Measurements from ENCODE around the gene NPFF.

The NPFF gene

DNA sequence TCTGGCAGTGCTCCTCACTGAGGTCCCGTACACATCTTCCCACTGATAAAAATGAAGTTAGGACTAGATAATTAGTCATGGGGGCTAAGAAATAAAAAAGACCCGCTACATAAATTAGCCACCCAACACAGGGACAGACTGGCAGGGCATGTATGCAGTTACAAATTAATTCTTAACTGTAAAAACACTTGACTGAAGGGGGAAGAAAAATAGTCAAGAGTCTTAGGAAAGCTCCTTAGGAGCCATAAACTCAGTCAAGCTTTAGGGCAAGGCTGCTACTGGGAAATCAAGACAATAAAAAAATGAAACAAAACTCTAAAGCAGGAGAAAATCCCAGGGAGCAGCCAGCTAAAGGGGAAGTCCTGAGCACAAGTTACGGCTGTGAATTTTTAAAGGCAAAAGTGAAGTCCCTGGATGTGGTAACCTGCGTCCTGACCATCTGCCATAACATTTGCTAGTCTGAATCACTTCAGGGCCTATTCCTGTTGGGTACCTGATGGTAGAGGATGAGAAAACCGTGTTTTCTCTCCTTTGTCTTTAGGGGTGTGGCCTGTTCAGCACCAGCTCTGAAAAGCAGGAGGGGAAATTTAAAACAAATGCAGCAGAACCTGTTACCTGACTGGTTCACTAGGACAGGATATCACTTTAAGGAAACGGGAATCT is 7.5 kb upstream of the NPFF start:
- H3K4me3 ChIP-seq (replicated peaks in 1 of 2; ENCODE audit: low read depth in 2 of 2, low read length in 2 of 2) = no peak overlapping the region
- TF ChIP-seq, protein P1, sequence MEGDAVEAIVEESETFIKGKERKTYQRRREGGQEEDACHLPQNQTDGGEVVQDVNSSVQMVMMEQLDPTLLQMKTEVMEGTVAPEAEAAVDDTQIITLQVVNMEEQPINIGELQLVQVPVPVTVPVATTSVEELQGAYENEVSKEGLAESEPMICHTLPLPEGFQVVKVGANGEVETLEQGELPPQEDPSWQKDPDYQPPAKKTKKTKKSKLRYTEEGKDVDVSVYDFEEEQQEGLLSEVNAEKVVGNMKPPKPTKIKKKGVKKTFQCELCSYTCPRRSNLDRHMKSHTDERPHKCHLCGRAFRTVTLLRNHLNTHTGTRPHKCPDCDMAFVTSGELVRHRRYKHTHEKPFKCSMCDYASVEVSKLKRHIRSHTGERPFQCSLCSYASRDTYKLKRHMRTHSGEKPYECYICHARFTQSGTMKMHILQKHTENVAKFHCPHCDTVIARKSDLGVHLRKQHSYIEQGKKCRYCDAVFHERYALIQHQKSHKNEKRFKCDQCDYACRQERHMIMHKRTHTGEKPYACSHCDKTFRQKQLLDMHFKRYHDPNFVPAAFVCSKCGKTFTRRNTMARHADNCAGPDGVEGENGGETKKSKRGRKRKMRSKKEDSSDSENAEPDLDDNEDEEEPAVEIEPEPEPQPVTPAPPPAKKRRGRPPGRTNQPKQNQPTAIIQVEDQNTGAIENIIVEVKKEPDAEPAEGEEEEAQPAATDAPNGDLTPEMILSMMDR (IDR thresholded peaks at IDR 0.05; ENCODE audit: low read depth, low read length) = no peak
- no peak for DNase-seq (ENCODE audit: low read depth in 2 of 2)

DNA sequence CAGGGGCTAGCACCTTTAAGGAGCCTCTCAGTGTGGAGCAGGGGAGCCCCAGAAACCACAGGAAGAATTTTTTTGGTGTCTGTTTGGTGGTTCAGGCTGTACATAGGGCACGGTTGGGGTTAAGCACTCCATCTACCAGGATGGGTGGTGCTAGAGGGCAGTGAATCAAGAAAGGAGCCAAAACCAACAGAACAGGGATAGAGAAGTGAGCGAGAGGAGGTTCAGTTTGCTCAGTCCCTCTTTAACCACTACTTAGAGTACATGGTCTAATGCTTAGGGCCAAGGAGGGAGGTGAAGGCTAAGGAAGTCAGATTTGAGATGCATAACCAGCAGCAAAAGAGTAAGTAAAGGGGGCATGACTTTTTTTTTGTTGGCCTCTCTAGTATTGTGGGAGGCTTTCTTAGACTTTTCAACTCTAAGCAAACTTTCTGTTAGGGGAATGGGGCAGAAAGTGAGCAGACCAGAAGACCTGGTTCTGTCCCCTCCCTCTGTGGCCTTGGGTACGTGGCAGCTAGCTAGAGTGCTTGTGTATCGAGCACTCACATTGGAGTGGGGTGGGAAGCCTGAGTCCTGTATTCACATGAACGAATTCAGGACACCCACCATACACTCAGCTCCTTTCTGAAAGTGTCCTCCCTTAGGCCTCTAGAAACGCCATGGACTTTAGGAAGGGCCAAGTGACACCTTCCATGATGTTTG is 6.6 kb upstream of the NPFF start:
- H3K4me3 ChIP-seq (replicated peaks in 1 of 2; ENCODE audit: low read depth in 2 of 2, low read length in 2 of 2) = no peak overlapping the region
- no peak for DNase-seq (ENCODE audit: low read depth in 2 of 2)
- TF ChIP-seq, protein P1 (IDR thresholded peaks at IDR 0.05; ENCODE audit: low read depth, low read length) = no peak

DNA sequence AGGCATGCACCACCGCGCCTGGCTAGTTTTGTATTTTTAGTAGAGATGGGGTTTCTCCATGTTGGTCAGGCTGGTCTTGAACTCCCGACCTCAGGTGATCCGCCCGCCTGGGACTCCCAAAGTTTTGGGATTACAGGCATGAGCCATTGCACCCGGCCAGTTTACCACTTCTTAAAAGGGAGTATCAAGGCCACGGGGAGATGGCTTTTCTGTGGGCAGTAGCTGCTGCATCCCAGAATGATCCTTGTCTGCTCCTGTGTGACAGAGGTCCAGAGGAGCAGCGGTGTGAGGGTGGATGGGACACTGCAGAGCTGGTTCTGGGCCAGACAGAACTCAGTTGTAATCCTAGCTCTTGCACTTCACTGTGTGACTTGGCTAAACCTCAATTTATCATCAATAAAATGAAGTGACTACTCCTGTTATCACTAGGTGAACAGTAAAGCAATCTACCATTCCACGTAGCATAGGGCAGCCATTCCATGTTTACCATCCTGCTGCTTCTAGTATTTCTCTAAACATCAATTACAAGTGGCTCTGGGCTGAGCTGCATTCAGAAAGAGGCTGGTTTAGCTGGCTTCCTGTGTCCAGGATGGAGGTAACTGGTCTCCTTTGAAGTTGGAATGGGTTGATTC is 3.0 kb upstream of the NPFF start:
- DNase-seq (ENCODE audit: low read depth in 2 of 2) = no peak
- TF ChIP-seq, protein P1 (IDR thresholded peaks at IDR 0.05; ENCODE audit: low read depth, low read length) = no peak
- no peak overlapping the region for H3K4me3 ChIP-seq (replicated peaks in 1 of 2; ENCODE audit: low read depth in 2 of 2, low read length in 2 of 2)

DNA sequence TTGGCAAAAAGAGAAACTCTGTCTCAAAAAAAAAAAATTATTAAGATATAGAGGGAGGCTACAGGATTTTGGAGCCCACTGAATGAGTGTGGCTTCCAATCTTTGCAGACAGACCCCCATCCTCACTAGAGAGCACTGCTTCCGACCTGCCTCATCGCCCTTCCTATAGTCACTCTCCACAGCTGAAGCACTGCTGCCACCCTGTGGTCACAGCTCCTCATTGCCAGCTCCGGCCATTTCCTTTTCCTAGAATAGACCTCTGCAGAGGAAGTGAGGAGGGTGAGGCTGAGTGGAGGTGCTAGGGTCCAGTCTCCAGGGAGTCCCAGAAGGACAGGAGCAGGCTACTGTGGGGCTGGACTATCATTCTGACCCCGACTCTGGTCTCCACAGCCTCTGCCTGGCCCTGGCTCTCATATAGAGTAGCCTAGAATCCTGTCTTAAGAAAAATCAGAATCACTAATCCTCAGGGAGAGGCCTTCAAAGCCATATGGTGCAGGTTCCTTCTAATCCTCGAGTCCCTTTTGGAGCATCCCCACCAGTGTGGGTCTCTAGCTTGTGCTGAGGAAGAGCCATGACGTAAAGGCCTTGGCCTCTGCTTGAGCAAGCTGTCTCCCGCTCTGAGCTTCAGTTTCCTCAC is 1.4 kb upstream of the NPFF start:
- TF ChIP-seq, protein P1 (IDR thresholded peaks at IDR 0.05; ENCODE audit: low read depth, low read length) = peak; percentile 91
- peak; percentile 80 to 84 for DNase-seq (ENCODE audit: low read depth in 2 of 2)
- no peak overlapping the region for H3K4me3 ChIP-seq (replicated peaks in 1 of 2; ENCODE audit: low read depth in 2 of 2, low read length in 2 of 2)

DNA sequence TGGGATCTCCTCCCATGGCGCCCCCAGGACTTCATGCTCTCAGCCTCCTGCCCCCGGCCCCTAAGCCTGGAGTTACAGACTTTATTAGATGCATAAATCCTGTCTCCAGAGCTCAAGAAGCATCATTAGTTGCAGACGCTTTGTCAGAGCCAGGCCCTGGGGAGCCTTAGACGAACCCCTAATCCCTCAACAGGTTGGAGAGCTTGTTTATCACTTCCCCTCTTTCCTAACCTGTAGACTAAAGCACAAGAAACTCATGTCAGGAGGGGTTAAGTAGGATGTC is 260 bp upstream of the NPFF start:
- H3K4me3 ChIP-seq (replicated peaks in 1 of 2; ENCODE audit: low read depth in 2 of 2, low read length in 2 of 2) = no peak overlapping the region
- TF ChIP-seq, protein P1 (IDR thresholded peaks at IDR 0.05; ENCODE audit: low read depth, low read length) = no peak
- no peak for DNase-seq (ENCODE audit: low read depth in 2 of 2)

DNA sequence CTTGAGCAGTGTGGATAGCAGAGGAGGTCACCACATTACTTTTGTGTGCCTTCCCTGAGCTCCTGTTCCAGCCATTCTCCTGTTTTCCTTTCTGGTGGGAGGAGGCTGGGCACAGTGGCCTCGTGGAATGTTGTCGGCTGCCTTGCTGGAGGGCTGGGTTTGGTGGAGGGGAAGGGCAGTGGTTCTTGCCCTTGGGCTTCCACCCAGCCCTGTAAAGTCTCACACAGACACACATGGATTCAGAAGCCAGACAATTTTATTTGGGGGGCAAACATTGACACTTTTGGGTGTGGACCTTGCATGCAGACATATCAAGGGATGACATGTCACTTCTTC is 866 bp downstream of the NPFF start:
- TF ChIP-seq, protein P1 (IDR thresholded peaks at IDR 0.05; ENCODE audit: low read depth, low read length) = no peak
- DNase-seq (ENCODE audit: low read depth in 2 of 2) = no peak
- no peak overlapping the region for H3K4me3 ChIP-seq (replicated peaks in 1 of 2; ENCODE audit: low read depth in 2 of 2, low read length in 2 of 2)
